Activated CD8-positive, alpha-beta memory T cell treated with anti-CD3 and anti-CD28 coated beads, Interleukin-2, amount 50 U/mL, for 4 hours (primary cell): Measurements from ENCODE around the gene EIF3CL.
"Not testable (repeated sequence)": the region's sequence is repeated elsewhere in the genome, so short reads cannot be mapped to it uniquely, and the experiment has no call there.

Source experiments
- DNase-seq: peaks from one replicate; pipeline ENCODE4 v3.0.0-alpha.2; 2020

Gene EIF3CL

DNA sequence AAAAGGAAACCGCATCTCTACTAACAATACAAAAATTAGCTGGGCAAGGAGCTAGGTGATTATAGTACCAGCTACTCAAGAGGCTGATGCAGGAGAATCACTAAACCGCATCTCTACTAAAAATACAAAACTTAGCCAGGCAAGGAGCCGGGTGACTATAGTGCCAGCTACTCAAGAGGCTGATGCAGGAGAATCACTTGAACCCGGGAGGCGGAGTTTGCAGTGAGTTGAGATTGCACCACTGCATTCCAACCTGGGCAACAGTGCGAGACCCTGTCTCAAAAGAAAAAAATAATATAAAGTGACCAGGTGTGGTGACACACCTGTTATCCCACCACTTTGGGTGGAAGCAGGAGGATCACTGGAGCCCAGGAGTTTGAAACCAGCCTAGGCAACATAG, 65.4 kb downstream of the EIF3CL start:
- not testable (repeated sequence) for DNase-seq

DNA sequence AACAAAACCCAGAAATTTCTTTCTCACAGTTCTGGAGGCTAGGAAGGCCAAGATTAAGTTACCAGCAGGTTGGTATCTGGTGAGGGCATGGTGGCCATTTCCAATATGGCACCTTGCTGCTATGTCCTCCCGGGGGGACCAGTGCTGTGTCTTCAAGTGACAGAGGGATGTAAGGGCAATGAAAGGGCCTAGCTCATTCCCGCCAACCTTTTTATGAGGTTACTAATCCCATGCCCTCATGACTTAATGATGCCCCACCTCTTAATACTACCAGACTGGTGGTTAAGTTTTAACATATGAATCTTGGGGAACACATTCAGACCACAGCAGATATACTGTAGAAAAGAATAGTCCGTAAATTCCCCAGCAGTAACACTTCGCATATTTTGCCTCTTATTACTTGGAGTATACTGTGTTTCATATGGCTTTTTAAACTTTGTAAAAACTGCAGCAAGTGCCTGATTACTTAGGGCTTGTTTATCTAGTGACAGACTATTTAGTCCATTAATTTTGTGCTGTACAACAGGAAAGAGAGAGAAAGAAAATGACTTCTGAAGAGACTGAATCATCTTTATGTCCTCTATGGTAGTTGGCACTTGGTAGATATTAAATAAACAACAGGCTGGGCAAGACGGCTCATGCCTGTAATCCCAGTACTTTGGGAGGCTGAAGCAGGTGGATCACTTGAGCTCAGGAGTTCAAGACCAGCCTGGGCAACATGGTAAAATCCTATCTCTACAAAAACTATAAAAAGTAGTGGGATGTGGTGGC, 66.5 kb downstream of the EIF3CL start:
- DNase-seq, result not testable (repeated sequence)

DNA sequence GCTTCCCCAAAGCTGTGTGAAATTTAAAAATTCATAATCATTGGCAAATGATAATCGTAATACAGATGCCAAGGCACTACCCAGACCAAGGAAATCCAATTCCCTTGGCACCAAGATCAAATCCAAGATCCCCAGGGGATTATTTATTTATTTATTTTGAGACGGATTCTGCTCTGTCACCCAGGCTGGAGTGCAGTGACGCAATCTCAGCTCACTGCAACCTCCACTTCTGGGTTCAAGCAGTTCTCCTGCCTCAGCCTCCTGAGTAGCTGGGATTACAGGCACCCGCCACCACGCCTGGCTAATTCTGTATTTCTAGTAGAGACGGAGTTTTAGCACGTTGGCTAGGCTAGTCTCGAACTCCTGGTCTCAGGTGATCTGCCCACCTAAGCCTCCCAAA, 68.0 kb downstream of the EIF3CL start:
- not testable (repeated sequence) for DNase-seq

DNA sequence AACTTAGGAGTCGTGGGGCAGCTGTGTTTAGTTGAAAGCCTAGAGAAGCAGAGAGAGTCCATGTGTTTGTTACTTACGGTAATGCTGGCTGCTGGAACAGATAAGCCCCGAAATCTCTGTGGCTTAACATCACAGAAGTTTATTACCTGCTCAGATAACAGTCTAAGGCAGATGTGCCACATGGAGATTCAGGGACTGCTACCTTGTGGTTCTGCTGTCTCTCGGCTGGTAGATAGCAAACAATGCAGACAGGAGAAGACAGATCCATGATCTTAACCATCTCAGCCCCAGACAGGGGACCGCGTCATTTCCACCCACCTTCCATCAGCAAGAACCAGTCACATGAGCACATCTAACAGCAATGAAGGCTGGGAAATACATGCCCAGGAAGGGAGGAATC, 71.0 kb downstream of the EIF3CL start:
- not testable (repeated sequence) for DNase-seq

DNA sequence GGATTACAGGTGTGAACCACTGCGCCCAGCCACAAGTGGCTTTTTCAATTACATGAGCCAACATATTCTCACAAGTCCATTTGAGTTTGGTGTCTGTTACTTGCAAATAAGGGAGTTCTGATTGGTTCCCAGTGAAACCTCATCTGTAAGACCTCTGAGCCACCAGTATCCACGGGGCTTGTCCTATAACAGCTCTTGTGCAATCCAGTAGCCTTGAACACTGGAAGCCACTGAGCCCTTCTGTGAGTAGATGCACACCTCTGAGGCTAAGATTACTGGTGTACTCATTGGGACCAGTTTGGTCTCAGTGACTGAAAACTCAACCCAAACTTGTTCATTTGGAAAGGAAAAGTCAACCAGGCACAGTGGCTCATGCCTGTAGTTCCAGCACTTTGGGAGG, 72.7 kb downstream of the EIF3CL start:
- DNase-seq, result not testable (repeated sequence)

DNA sequence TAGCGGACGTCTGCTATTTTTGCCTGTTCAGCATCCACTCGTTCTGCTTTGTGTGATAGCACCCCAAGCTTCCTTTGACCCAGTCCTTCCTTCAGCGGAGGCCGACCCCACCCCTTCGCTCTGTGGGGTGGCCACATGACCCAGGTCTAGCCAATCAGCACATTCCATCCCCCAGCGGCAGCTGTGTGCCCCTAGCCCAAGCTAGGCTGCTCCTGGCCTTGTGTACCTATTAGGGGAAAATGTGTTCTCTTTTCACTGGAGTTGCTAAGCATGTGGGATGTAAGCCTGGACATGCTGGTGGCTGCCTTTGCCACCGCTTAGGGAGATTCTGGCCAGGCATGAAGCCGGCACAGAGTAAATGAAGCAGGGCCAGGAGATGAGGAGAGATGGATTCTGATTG, 73.4 kb downstream of the EIF3CL start:
- DNase-seq, result not testable (repeated sequence)
